GM23338 (cell line): Measurements from ENCODE around the gene LHX5.

Experiments
- CREB1 ChIP-seq: fragments of 250-450 bp; sonication (Bioruptor Pico); IDR thresholded peaks from 2 replicates; pipeline ENCODE4 v1.5.0; 2020; ENCODE audit warnings: low read depth, mild to moderate bottlenecking, moderate library complexity
- EZH2 ChIP-seq: fragments of 200-600 bp; sonication (generic); IDR thresholded peaks from one replicate; pipeline ENCODE4 v1.8.0; 2017; ENCODE audit warnings: antibody characterized with exemption, mild to moderate bottlenecking, low read depth; ENCODE audit not compliant: unreplicated experiment
- EZH2phosphoT487 ChIP-seq: fragments of 200-600 bp; sonication (generic); IDR thresholded peaks from one replicate; pipeline ENCODE4 v1.8.1; 2018; ENCODE audit warnings: antibody characterized with exemption; ENCODE audit not compliant: unreplicated experiment
- JUNB ChIP-seq: IDR thresholded peaks from one replicate; pipeline ENCODE4 v1.6.1; 2016; ENCODE audit warnings: antibody characterized with exemption; ENCODE audit not compliant: unreplicated experiment
- NANOG ChIP-seq: IDR thresholded peaks from 2 replicates; pipeline ENCODE4 v1.6.1; 2016; ENCODE audit warnings: antibody characterized with exemption, borderline replicate concordance
- POLR2AphosphoS5 ChIP-seq: IDR thresholded peaks from 2 replicates; pipeline ENCODE4 v1.6.1; 2016; ENCODE audit warnings: antibody characterized with exemption, low read depth
- ZNF114 ChIP-seq: fragments of 250-450 bp; sonication (Bioruptor Pico); IDR thresholded peaks from 2 replicates; pipeline ENCODE4 v1.5.0; 2020; ENCODE audit warnings: mild to moderate bottlenecking, moderate library complexity
- ZNF331 ChIP-seq: fragments of 250-450 bp; sonication (Bioruptor Pico); IDR thresholded peaks from 2 replicates; pipeline ENCODE4 v1.5.0; 2020; ENCODE audit warnings: low read depth, mild to moderate bottlenecking, moderate library complexity
- ZNF462 ChIP-seq: fragments of 250-450 bp; sonication (Bioruptor Pico); IDR thresholded peaks from 2 replicates; pipeline ENCODE4 v1.5.0; 2020; ENCODE audit warnings: mild to moderate bottlenecking, moderate library complexity
- TF ChIP-seq, protein P1 (sequence below): IDR thresholded peaks from one replicate; pipeline ENCODE4 v1.6.1; 2018; ENCODE audit warnings: antibody characterized with exemption; ENCODE audit not compliant: unreplicated experiment
- TF ChIP-seq, protein P2 (sequence below), 2 experiments: fragments of 200-600 bp in 1 of 2; sonication (generic) in 1 of 2; conservative IDR thresholded peaks; 2 replicates each; pipeline versions ENCODE4 v1.5.1 to v1.6.1; 2016 to 2017; ENCODE audit warnings: antibody characterized with exemption in 2 of 2, low read depth in 2 of 2, mild to moderate bottlenecking in 2 of 2, moderate library complexity in 1 of 2
- TF ChIP-seq, protein P3 (sequence below): IDR thresholded peaks from 2 replicates; pipeline ENCODE4 v1.6.1; 2016; ENCODE audit warnings: antibody characterized with exemption

DNA sequence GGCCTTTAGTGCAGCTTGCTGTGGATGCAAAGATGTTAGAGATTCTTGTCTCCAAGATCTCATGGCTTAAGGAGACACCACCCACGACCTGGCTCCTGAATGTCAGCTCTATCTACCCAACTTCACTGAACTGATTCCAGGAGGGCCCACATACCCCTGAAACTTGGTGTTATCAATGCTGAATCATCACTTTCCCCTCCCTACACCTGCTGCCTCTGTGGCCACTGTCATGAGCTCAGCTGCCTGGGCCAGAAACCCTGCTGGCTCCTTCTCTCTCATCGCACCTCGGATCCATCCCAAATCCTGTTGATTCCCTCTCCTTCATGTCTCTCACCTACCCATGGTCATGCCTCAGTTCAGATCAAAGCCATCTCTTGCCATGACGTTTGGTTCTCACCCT, 15.1 kb upstream of the LHX5 start:
- TF ChIP-seq, protein P1, sequence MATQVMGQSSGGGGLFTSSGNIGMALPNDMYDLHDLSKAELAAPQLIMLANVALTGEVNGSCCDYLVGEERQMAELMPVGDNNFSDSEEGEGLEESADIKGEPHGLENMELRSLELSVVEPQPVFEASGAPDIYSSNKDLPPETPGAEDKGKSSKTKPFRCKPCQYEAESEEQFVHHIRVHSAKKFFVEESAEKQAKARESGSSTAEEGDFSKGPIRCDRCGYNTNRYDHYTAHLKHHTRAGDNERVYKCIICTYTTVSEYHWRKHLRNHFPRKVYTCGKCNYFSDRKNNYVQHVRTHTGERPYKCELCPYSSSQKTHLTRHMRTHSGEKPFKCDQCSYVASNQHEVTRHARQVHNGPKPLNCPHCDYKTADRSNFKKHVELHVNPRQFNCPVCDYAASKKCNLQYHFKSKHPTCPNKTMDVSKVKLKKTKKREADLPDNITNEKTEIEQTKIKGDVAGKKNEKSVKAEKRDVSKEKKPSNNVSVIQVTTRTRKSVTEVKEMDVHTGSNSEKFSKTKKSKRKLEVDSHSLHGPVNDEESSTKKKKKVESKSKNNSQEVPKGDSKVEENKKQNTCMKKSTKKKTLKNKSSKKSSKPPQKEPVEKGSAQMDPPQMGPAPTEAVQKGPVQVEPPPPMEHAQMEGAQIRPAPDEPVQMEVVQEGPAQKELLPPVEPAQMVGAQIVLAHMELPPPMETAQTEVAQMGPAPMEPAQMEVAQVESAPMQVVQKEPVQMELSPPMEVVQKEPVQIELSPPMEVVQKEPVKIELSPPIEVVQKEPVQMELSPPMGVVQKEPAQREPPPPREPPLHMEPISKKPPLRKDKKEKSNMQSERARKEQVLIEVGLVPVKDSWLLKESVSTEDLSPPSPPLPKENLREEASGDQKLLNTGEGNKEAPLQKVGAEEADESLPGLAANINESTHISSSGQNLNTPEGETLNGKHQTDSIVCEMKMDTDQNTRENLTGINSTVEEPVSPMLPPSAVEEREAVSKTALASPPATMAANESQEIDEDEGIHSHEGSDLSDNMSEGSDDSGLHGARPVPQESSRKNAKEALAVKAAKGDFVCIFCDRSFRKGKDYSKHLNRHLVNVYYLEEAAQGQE, result no peak
- TF ChIP-seq EZH2, result no peak
- TF ChIP-seq, protein P2, sequence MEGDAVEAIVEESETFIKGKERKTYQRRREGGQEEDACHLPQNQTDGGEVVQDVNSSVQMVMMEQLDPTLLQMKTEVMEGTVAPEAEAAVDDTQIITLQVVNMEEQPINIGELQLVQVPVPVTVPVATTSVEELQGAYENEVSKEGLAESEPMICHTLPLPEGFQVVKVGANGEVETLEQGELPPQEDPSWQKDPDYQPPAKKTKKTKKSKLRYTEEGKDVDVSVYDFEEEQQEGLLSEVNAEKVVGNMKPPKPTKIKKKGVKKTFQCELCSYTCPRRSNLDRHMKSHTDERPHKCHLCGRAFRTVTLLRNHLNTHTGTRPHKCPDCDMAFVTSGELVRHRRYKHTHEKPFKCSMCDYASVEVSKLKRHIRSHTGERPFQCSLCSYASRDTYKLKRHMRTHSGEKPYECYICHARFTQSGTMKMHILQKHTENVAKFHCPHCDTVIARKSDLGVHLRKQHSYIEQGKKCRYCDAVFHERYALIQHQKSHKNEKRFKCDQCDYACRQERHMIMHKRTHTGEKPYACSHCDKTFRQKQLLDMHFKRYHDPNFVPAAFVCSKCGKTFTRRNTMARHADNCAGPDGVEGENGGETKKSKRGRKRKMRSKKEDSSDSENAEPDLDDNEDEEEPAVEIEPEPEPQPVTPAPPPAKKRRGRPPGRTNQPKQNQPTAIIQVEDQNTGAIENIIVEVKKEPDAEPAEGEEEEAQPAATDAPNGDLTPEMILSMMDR (conservative IDR thresholded peaks at IDR 0.05; ENCODE audit: low read depth in 2 of 2), result no peak
- TF ChIP-seq POLR2AphosphoS5, result no peak
- no peak for TF ChIP-seq EZH2phosphoT487
- no peak for TF ChIP-seq JUNB
- TF ChIP-seq, protein P3, sequence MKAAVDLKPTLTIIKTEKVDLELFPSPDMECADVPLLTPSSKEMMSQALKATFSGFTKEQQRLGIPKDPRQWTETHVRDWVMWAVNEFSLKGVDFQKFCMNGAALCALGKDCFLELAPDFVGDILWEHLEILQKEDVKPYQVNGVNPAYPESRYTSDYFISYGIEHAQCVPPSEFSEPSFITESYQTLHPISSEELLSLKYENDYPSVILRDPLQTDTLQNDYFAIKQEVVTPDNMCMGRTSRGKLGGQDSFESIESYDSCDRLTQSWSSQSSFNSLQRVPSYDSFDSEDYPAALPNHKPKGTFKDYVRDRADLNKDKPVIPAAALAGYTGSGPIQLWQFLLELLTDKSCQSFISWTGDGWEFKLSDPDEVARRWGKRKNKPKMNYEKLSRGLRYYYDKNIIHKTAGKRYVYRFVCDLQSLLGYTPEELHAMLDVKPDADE, result no peak
- TF ChIP-seq NANOG, result no peak
- TF ChIP-seq ZNF462, result no peak
- no peak for TF ChIP-seq ZNF331
- no peak for TF ChIP-seq ZNF114 (CRISPR knock-in tag)
- no peak for TF ChIP-seq CREB1
